ENCODE results near the gene SH3BGR.
"Not testable (repeated sequence)": the region's sequence is repeated elsewhere in the genome, so short reads cannot be mapped to it uniquely, and the experiment has no call there.

SH3BGR gene

DNA sequence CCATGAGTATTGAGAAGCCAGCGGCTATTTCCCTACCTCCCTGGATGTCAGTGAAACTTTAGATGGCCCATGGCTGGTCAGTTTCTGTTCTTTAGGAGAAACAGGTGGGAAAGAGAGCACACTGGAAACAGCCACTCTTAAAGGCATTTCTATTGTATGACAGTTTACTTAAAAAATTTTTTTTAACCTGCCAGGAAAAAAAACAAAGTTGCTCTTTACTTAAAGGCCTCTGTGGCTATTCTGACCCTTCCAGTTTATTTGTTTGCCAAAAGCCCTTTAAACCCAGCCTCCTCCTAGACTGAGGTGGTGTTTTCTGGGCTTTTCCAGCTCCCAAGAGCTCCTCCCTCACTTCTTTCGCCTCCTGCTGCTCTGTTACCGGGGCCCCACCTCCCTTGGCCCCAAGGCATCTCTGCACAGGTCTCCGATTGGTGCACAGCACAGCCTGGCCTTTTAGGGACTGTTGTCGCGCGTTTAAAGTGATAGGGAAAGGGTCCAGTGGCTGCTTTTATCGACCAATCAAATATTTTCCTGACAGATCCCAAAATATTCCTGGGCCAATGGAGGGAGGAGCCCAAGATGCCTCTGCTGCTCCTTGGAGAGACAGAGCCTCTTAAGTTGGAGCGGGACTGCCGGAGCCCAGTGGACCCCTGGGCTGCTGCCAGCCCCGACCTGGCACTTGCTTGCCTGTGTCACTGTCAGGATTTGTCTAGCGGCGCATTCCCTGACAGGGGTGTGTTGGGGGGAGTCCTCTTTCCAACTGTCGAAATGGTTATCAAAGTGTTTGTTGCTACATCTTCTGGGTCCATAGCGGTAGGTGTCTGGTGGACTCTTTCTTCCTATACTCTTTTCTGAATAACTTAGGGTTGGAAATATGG lies at the start of gene SH3BGR:
Gene SH3BGR (plus strand): TSS at position 639 of the 875 bp plus-strand sequence. CDS start 127 bp downstream, at position 766.
- TF ChIP-seq EZH2phosphoT487 (IDR thresholded peaks at IDR 0.05; ENCODE audit: borderline replicate concordance), result no peak
- TF ChIP-seq, protein P1, sequence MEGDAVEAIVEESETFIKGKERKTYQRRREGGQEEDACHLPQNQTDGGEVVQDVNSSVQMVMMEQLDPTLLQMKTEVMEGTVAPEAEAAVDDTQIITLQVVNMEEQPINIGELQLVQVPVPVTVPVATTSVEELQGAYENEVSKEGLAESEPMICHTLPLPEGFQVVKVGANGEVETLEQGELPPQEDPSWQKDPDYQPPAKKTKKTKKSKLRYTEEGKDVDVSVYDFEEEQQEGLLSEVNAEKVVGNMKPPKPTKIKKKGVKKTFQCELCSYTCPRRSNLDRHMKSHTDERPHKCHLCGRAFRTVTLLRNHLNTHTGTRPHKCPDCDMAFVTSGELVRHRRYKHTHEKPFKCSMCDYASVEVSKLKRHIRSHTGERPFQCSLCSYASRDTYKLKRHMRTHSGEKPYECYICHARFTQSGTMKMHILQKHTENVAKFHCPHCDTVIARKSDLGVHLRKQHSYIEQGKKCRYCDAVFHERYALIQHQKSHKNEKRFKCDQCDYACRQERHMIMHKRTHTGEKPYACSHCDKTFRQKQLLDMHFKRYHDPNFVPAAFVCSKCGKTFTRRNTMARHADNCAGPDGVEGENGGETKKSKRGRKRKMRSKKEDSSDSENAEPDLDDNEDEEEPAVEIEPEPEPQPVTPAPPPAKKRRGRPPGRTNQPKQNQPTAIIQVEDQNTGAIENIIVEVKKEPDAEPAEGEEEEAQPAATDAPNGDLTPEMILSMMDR (conservative IDR thresholded peaks at IDR 0.05; ENCODE audit: low read length), result no peak
- H3K36me3 ChIP-seq (ENCODE audit: insufficient read depth, low read length), result no peaks in the 10 kb centered on the region
- H4K20me1 ChIP-seq (ENCODE audit: insufficient read depth, low read length, poor library complexity, severe bottlenecking), result no peaks in the 10 kb centered on the region
- no peak within 1 kb of the TSS for H3K9ac ChIP-seq (ENCODE audit: low read depth, low read length, poor library complexity, severe bottlenecking)
- H3K9me2 ChIP-seq (replicated peaks; ENCODE audit: low read depth, low read length), result no peaks in the 10 kb centered on the region
- H3F3A ChIP-seq (ENCODE audit: low read depth), result no peaks in the 10 kb centered on the region
- H3K4me3 ChIP-seq (ENCODE audit: low read length, poor library complexity, severe bottlenecking), result no peak within 1 kb of the TSS
- H3K27me3 ChIP-seq (ENCODE audit: insufficient read depth, low read length, poor library complexity, severe bottlenecking), result peaks cover 8% of the 10 kb centered on the region
- no peaks in the 10 kb centered on the region for H3K79me2 ChIP-seq (ENCODE audit: insufficient read depth, low read length)
- H2AFZ ChIP-seq (ENCODE audit: low read length), result no peak within 1 kb of the TSS
- H3K9me3 ChIP-seq (ENCODE audit: insufficient read depth, low read depth, low read length), result no peaks in the 10 kb centered on the region
- H3K4me2 ChIP-seq (ENCODE audit: low read depth, low read length, poor library complexity, severe bottlenecking), result no peak within 1 kb of the TSS
- H3K4me1 ChIP-seq (ENCODE audit: insufficient read depth, low read length, poor library complexity, severe bottlenecking), result peaks cover 5% of the 10 kb centered on the region

DNA sequence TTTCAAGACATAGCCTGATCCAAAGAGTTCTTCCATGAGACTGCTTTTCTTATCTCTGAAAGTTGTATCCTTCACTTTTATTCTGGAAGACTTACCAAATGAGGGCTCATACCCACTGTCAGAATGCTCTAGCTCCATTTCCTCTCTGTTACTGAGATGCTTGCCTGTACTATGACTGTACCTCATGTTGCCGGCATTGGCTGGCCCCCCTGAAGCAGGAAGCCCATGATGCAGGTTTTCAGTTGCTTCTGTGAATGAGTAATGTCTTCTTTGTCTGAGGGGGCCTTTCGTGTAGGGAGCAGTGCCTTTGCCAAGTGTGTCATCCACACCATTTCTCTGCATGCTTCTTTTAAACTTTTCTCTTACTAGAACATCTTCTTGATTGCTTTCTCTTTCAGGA lies 45.7 kb upstream of the SH3BGR start:
- Histone ChIP-seq H3K9me3 (ENCODE audit: insufficient read depth, low read depth, low read length) (no peaks in the 10 kb centered on the region), H4K20me1 (ENCODE audit: insufficient read depth, low read length, poor library complexity, severe bottlenecking) (no peaks in the 10 kb centered on the region), H3F3A (ENCODE audit: low read depth) (no peaks in the 10 kb centered on the region), H3K79me2 (ENCODE audit: insufficient read depth, low read length) (no peaks in the 10 kb centered on the region), H3K4me3 (ENCODE audit: low read length, poor library complexity, severe bottlenecking) (no peak overlapping the region), H3K36me3 (ENCODE audit: insufficient read depth, low read length) (peaks cover 11% of the 10 kb centered on the region; the same call in 1 of the 2 replicates), H2AFZ (ENCODE audit: low read length) (no peak overlapping the region), H3K9ac (ENCODE audit: low read depth, low read length, poor library complexity, severe bottlenecking) (no peak overlapping the region), H3K4me1 (ENCODE audit: insufficient read depth, low read length, poor library complexity, severe bottlenecking) (no peaks in the 10 kb centered on the region), H3K9me2 (replicated peaks; ENCODE audit: low read depth, low read length) (no peaks in the 10 kb centered on the region; the same call in 1 of the 2 replicates), H3K4me2 (ENCODE audit: low read depth, low read length, poor library complexity, severe bottlenecking) (no peak overlapping the region), H3K27me3 (ENCODE audit: insufficient read depth, low read length, poor library complexity, severe bottlenecking) (no peaks in the 10 kb centered on the region)
- TF ChIP-seq, protein P1 (conservative IDR thresholded peaks at IDR 0.05; ENCODE audit: low read length), result no peak
- TF ChIP-seq EZH2phosphoT487 (IDR thresholded peaks at IDR 0.05; ENCODE audit: borderline replicate concordance), result no peak

DNA sequence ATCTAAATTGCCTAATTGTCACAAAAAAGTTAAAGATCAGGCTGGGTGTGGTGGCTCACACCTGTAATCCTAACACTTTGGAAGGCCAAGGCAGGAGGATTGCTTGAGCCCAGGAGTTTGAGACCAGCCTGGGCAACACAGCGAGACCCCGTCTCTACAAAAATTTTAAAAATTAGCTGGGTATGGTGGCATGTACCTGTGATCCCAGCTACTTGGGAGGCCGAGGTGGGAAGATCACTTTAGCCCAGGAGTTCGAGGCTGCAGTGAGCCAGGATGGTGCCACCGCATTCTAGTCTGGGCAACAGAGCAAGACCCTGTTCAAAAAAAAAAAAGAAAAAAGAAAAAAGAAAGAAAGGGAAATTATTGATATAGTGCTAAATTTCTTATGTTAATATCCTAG lies 32.6 kb upstream of the SH3BGR start:
- not testable (repeated sequence) for H3K4me1 ChIP-seq (ENCODE audit: insufficient read depth, low read length, poor library complexity, severe bottlenecking)

More for the DNA sequence above, 32.6 kb upstream of the SH3BGR start:
- not testable (repeated sequence) for H2AFZ ChIP-seq (ENCODE audit: low read length); H3K9me3 ChIP-seq (ENCODE audit: insufficient read depth, low read depth, low read length); H3K4me3 ChIP-seq (ENCODE audit: low read length, poor library complexity, severe bottlenecking); H3K9ac ChIP-seq (ENCODE audit: low read depth, low read length, poor library complexity, severe bottlenecking); H3K79me2 ChIP-seq (ENCODE audit: insufficient read depth, low read length); H3K36me3 ChIP-seq (ENCODE audit: insufficient read depth, low read length); H3K9me2 ChIP-seq (replicated peaks; ENCODE audit: low read depth, low read length); H3K27me3 ChIP-seq (ENCODE audit: insufficient read depth, low read length, poor library complexity, severe bottlenecking); H3K4me2 ChIP-seq (ENCODE audit: low read depth, low read length, poor library complexity, severe bottlenecking); H4K20me1 ChIP-seq (ENCODE audit: insufficient read depth, low read length, poor library complexity, severe bottlenecking); H3F3A ChIP-seq (ENCODE audit: low read depth)
